NK-92 treated with Interleukin-12 subunit alpha and Interleukin-12 subunit beta, amount 100 ng/mL, for 24 hours (cell line): Measurements from ENCODE around the gene GPAM.
"Not testable (repeated sequence)": the region's sequence is repeated elsewhere in the genome, so short reads cannot be mapped to it uniquely, and the experiment has no call there.

Source experiments
- DNase-seq: peaks from one replicate; lab custom pipeline; 2025; lab: John Stamatoyannopoulos, UW

GPAM gene

GRCh38 chr10:112216151-112216550 lies 32.6 kb upstream of the GPAM start:
- no peak for DNase-seq

- no peak for DNase-seq
Measured at GRCh38 chr10:112215342-112215774, 31.8 kb upstream of the GPAM start.

GRCh38 chr10:112214298-112214926 lies 30.8 kb upstream of the GPAM start:
- no peak for DNase-seq

- no peak for DNase-seq
Measured at GRCh38 chr10:112213836-112214235, 30.3 kb upstream of the GPAM start.

GRCh38 chr10:112213098-112213823 lies 29.7 kb upstream of the GPAM start:
- no peak for DNase-seq

- DNase-seq, result no peak
Measured at GRCh38 chr10:112210666-112211065, 27.1 kb upstream of the GPAM start.

GRCh38 chr10:112209684-112210131 lies 26.1 kb upstream of the GPAM start:
- no peak for DNase-seq

- no peak for DNase-seq
Measured at GRCh38 chr10:112208997-112209396, 25.4 kb upstream of the GPAM start.

GRCh38 chr10:112208292-112208691 lies 24.7 kb upstream of the GPAM start:
- DNase-seq, result no peak

GRCh38 chr10:112203328-112204076 lies 19.9 kb upstream of the GPAM start:
- DNase-seq, result no peak

- DNase-seq, result no peak
Measured at GRCh38 chr10:112202561-112203241, 19.1 kb upstream of the GPAM start.

- no peak for DNase-seq
Measured at GRCh38 chr10:112202076-112202475, 18.5 kb upstream of the GPAM start.

GRCh38 chr10:112201334-112201733 lies 17.8 kb upstream of the GPAM start:
- no peak for DNase-seq

- not testable (repeated sequence) for DNase-seq
Measured at GRCh38 chr10:112200259-112200658, 16.7 kb upstream of the GPAM start.

- not testable (repeated sequence) for DNase-seq
Measured at GRCh38 chr10:112197662-112198061, 14.1 kb upstream of the GPAM start.

- no peak for DNase-seq
Measured at GRCh38 chr10:112195224-112195623, 11.7 kb upstream of the GPAM start.

GRCh38 chr10:112191791-112192190 lies 8.2 kb upstream of the GPAM start:
- no peak for DNase-seq

- no peak for DNase-seq
Measured at GRCh38 chr10:112191041-112191590, 7.6 kb upstream of the GPAM start.

- no peak for DNase-seq
Measured at GRCh38 chr10:112189465-112189864, 5.9 kb upstream of the GPAM start.

- DNase-seq, result no peak
Measured at GRCh38 chr10:112187527-112187926, 4.0 kb upstream of the GPAM start.

- DNase-seq, result no peak
Measured at GRCh38 chr10:112185959-112186358, 2.4 kb upstream of the GPAM start.

GRCh38 chr10:112184379-112184778 lies 814 bp upstream of the GPAM start:
- DNase-seq, result no peak
